HTERT RPE-1 (cell line): ENCODE measurements around the gene NINL.
"Not testable (repeated sequence)": the region's sequence is repeated elsewhere in the genome, so short reads cannot be mapped to it uniquely, and the experiment has no call there.

Experiments used
- in situ Hi-C: fragments of 300-500 bp; cut with MboI; formaldehyde crosslinking; loops from 4 replicates; pipeline ENCODE4 v1.14.3; 2020; ENCODE audit warnings: low sequenced_read_pairs

The NINL gene

DNA sequence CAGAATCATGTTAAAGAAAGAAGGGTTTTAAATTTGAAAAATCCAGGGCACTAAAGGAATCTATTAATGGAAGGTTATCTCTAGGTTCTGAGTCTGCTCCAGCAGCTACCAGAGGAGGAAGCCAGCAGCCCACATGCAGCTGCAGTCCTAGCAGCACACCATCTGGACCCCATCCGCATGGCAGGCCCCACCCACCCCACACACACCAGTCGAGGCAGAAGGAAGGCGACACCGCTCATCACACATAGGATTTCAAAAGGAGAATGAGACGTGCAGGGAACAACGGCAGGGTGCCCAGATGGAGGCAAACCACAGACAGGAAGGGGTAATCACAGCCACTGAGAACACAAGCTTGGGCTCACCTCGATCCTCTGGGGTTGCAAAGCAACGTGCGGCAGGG lies 99.0 kb downstream of the NINL start:
- in situ Hi-C loops, result no loop called here

DNA sequence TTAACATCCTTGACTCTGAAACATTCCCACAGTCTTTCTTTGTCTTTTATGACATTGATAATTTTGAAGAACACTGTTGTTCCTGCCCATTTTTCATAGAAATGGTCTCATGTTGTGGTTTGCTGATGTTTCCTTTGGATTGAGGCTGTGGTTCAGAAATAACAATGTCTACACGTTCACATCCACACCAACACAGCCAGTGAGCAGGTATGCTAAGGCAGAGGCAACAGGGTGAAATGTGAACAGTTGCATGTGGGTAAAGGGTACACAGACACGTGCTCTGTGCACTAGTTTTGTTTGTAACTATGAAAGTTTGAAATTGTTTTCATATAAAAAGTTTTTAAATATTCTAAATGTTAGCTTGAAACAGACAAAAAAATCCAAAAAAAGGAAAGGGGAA lies 99.5 kb downstream of the NINL start:
- in situ Hi-C loops, result no loop called here

DNA sequence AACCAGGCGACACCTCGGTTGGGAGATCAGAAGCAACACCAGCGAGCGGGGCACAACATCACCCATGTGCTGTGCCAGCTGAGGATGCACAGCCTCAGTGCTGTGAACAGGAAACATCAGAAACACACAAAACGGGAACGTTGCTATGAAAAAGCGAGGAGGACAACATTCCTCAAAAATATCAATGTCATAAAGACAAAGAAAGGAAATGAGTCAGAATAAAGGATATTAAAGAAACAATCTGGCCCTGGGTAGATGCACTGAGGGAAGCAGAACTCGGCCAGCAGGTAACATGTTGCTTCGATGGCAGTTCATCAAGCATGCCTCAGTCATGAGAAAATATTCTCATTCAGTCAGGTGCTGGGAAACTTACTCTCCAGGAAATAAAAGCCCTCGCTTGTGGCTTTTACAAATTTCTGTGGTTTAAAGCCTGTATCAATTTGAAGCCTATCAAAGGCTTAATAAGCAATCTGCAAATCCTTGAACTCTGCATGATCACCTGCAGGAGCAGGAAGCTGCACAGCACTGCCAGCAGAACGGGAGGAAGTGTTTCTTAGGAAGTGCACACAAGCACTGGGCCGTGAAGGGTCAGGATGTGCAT lies 100.3 kb downstream of the NINL start:
- in situ Hi-C loops, result no loop called here

DNA sequence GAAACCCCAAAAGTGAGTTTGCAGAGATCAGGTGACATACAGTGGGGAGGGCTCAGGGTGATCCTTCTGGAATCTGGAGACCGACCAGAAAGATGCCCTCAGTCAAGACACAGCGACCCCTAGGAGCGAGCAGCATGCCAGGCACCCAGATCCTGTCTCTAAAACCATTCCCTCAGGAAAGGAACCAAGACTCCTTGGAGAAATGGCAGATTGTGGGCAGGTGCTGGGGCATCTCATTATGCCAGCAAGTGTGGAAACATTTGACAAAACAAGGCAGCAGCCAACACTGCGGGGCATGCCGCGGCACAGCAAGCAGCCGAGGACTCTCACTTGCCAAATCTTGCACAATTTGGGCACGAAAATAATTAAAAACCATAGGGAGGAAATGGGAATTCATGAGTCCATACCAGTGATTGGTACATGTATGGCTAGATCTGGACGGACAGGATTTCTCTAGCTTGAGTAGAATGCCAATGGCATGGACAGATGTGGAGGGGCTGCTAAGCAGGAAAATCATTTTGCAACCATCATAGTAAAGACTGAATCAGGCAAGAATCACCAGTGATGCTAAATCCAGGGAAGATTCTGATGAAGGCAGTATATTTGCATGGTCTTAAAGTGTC lies 101.0 kb downstream of the NINL start:
- in situ Hi-C loops, result no loop called here

DNA sequence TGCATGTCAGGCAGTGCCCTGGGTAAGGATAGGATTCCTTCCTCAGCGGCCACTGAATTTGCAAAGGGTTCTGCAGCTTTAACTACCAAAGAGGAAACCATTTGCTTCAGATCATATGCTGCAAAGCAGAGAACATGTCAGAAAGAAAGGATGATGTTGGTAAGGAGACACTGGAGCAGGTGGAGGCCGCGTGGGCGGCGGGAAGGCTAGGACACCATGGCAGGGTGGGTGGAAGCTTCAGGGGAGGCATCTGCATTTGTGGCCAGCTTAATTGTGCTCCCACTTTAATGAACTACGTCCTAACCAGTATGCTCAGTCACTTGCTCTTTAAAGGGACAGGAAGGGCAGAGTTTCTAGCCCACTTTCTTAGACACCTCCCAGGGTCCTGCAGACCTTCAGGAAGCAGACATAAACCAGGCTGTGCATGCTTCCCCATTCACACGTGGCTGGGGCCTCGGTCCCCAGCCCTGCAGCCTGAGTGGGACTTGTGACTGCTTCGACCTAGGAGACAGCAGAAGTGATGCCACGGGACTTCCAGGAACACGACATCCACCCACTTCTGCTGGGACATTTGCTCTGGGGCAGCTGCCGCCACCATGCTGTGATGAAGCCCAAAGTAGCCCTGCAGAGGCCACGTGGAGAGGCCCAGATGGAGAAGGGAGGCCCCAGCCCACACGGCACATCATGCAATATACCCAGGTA lies 101.7 kb downstream of the NINL start:
- in situ Hi-C loops, result no loop called here

DNA sequence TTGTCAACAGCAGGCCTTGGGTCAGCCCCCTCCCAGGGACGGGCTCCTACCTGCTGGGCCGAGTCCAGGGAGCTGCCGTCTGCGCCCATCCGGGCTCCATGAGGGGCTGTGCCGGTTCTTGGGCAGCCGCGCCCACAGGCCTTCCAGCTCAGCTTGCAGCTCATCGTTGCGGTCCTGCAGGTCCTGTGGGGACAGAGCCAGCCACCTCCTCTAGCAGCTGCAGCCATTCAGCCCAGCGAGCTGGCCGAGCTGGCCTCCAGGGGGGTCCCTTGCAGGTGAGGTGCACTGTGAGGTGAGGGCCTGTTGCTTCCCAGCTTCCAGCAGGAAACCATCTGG lies 103.4 kb downstream of the NINL start:
- in situ Hi-C loops, result no loop called here

DNA sequence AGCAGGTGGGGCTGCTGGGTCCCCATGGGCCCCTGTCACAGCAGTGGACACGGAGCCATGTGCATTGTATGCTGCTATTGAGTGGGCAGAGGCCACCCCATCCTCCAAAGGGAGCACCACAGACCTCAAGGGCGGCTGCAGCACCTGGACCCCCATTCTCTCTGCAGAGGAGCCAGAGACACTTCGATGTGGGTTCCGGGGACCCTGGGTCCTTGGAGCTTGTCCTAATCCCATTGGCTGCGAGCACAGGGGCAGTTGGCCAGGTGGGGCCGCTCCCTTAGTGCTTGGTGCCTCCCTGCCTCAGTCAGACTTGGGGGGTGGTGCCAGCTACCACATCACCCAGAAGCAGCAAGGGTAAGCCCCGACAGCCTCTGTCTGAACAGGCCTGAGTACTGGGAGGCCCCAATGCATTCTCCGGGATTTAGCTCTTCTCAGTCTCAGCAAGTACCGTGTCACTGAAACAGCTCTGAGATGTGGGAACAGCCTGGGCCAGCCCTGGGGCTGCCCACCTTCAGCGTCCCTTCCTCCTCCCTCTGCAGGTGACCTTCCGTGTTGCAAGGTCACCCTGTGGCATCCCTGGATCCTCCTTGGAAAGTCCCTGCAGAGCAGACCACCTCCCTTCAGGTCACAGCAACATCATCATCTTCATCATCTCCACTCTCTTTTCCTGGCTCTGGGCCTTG lies 104.0 kb downstream of the NINL start:
- in situ Hi-C loops, result no loop called here

DNA sequence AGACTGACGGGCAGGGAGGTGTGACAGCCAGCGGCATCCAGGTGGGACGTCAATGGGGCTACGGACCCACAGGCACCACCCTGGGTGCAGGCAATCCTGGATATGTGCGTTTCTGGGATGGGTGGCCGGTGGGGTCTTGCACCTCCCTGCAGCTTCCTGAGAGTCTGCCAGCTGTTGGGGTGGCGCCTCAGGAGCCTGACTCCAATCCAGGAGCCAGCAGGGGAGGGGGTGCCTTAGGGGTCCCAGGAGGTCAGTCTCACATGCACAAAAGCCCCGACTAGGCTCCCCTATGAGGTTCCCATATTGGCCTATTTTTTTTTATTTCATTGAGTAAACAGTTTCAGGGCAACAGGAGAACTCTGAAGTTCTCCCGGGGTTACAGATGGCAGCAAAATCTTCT lies 104.5 kb downstream of the NINL start:
- in situ Hi-C loops, result no loop called here

DNA sequence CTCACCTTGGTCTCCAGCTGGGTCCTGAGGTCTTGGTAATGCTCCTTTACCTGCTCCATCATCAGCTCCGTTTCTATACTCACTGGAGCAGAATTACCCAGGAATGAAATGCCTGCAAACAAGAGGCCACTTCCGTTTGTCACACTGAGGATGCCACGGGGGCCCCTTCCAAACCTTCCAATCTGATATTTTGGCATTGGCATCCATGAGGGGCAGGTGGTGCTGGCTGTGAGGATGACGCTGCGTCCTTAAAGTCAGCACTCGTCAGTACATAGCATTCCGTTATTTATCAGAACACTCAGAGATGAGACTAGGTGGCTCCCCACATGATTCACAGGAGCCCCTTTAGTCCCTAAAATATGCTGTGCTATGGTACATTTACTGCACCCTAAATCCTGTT lies 105.2 kb downstream of the NINL start:
- in situ Hi-C loops, result no loop called here

DNA sequence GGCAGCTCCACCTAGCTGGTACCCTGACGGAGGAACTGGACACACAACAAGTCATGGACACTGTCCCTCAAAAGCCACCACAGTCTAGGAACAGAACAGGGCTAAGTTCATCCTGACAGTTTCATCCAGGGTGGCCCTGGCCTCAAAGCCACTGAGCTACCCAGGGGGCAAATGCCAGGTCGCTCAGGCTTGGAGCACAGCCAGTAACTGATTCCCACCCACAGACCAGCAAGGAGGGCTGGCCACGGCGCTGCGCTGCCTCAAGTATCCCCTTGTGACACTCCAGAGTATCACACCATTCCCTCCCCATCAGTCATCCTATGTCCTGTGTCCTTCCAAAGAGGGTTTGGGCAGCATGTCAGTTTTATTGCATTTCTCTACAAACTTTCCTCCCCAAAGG lies 105.7 kb downstream of the NINL start:
- in situ Hi-C loops, result no loop called here

DNA sequence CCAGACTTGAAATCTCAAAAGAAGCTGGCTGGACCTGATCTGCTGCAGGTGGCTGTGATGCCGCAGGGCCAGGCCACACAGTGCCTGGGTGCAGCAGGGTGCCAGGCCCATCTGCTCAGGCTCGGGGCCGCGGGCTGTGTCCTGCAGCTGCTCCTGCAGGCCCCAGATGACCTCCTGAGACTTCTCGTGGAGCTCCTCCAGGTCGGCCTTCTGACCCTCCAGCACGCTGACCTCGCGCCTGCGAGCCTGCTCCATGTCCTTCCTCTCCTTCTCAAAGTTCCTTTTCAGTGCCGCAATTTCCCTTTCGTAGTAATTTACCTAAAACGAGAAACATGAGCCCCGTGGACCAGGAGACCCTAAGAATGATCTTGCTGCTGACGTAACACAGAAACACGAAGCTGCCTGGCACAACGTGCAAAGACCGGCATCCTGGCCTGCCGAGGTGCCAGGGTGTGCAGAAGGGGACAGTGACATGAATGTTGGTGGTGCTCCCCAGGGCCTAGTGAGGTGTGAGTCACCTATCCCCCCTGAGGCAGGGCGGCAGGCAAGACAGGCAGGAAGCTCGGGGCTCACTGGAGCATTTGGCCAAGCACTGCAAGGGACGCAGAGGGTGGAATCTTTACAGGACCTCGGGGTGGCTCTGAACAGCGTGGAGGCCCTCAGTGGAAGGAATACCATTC lies 106.3 kb downstream of the NINL start:
- in situ Hi-C loops, result no loop called here

DNA sequence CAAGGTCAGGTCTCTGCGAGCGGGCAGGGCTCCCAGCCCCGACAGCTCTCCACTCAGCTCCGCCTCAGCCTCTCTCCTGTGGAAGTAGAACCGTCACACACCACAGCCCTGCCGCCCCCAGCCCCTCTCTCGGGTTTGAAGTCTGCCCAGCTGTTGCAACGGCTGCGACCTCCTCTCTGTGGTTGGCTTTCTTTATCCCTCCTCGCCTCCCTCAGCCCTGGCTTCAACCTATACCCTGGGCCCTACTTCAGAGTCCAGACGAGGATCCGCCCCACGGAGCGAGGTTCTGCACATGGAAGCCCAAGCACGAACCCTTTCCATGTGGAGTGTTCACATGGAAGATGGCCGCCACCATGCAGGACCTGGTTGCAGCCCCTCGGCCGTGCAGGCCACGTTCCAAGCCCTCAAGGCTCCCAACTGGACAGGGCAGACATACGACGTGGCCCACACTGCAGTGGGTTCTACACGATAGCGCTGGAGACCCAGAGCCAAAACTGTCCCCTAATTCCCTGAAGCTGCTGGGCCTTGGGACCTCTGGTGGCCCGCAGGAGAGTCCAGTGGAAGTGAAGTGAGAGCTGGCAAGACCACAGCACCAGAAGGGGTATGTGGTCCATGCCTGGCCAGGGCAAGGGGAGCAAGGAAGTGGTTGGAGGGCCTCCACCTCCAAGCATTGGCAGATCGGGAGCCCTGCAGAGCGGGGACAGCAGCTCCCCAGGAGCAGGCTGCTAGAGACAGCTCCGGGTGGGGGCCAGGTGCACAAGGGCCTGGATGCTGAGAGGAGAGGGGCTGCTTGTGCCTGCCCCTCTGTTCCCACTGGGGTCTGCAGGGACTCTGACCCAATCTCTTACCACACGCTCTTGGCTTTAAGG lies 108.1 kb downstream of the NINL start:
- in situ Hi-C loops, result no loop called here

DNA sequence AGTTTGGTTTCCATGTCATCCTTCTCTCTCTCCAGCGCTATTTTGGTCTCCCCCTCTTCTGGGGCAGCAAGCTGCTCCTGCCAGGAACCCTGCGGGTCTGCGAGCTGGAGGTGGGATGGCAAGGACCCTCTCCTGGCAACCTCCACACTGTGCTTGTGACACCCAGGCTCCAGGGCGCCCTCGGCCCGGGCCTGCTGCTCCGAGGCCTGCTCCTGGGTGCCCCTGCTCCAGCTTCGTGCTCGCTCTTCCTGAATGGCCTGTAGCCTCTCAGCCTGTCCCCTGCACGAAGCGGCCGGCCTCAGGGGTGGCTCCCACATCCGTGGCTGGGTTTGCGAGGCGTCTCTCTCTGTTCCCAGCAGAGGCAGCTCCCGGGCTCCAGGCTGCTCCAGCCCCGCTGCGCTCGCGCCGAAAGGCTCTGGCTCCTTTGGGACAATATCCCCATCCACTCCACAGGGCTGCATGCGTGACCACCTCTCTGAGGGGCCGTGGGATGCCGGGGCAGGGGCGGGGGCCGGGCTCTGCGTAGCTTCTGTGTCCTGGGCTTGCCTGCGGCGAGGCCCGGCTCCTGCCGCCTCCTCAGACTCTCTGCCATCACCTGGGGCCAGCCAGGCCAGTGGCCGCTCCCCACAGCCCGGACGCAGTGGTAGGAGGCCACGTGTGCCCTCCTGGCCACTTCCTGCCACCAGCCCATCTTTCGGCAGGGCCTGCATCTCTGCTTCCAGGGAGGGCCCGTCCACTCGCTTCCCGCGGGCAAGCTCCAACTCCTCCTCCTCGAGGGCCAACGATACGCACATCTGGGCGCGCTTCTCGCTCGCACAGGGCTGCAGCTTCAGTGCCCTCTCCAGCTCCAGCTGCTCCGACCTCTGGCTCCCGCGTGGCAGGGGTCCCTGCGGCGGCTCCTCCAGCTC lies 109.0 kb downstream of the NINL start:
- in situ Hi-C loops, result no loop called here

DNA sequence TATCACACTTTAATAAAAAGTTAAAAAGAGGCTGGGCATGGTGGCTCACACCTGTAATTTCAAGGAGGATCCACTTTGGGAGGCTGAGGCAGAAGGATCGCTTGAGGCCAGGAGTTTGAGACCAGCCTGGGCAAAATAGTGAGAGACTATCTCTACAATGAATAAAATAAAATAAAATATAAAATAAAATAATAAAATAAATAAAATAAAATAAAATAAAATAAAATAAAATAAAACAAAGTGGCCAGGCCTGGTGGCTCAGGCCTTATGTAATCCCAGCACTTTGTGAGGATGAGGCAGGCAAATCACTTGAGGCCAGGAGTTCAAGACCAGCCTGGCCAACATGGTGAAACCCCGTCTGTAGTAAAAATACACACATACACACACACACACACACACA lies 112.0 kb downstream of the NINL start:
- in situ Hi-C loops, result not testable (repeated sequence)

DNA sequence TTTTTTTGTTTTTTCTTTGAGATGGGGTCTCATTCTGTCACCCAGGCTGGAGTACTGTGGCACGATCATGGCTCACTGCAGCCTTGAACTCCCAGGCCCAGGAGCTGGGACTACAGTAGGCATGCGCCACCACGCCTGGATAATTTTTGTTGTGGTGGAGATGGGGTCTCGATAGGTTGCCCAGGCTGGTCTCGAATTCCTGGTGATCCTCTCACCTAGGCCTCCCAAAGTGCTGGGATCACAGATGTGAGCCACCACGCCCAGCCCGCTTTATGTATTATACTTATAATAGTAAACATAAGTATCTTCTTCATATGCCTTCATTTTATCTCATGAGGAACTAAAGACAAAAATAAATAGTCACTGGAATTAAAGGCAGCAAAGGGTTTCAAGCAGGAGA lies 114.3 kb downstream of the NINL start:
- in situ Hi-C loops, result no loop called here

DNA sequence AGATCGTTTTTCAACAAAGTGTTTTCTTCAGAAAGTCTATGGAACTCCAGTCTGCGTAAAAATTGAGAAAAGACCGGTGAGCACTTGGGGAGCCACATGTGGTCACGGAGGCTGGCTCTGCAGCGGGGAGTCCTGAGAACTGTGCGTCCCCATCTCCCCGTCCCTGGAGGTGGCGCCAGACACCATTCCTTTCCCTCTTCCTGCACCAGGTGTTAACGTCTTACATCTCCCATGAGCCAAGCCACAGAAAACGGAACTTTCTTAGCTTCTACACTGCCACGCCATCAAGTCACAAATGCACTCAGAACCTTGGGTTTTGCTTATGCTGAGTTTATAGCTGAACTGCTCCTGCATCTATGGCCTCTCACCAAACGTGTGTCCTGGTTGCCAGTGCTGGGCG lies 115.3 kb downstream of the NINL start:
- in situ Hi-C loops, result no loop called here

DNA sequence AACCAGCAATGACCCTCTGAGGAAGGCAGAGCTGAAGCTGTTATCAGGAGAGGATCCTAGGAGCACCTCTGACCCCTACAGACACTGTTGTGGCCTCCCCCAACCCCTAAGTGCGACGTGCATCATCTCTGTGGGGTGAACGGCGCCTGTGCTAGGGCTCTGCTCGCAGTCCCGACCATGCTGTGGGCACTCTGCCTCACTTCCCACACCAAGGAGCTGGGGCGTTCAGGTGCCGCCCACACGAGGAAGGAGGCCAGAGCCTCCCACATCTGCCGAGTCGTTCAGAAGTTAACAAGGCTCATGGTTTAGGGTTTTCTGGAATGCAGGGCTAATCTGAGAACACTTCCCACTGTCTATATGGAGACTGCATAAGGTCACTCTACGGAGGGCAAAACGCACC lies 115.8 kb downstream of the NINL start:
- in situ Hi-C loops, result no loop called here

DNA sequence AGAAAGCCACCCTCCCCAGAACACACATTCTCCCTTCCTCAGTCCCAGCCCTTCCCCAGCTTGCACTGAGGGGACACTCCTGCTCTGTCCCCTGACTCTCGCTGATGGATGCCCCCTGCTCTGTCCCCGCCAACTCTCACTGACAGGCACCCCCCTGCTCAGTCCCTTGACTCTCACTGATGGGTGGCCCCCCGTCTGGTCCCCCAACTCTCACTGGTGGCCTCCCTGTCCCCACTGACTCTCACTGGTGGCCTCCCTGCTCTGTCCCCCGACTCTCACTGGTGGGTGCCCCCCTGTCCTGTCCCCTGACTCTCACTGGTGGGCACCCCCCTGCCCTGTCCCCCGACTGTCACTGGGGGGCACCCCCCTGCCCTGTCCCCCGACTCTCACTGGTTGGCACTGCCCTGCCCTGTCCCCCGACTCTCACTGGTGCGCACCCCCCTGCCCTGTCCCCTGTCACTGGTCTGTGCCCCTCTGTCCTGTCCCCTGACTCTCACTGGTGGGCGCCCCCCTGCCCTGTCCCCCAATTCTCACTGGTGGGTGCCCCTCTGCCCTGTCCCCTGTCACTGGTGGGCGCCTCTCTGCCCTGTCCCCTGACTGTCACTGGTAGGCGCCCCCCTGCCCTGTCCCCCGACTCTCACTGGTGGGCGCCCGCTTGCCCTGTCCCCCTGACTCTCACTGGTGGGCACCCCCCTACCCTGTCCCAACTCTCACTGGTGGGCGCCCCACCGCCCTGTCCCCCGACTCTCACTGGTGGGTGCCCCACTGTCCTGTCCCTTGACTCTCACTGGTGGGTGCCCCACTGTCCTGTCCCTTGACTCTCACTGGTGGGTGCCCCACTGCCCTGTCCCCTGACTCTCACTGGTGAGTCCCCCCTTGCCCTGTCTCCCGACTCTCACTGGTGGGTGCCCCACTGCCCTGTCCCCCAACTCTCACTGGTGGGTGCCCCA lies 116.9 kb downstream of the NINL start:
- in situ Hi-C loops, result no loop called here
